ENCODE data around the gene SIGLEC12. TPM values are rescaled to one million over a fixed set of nuclear protein-coding genes. Genes with fewer than 3 reads are reported as not detected.

The SIGLEC12 gene
- total and polyA plus RNA-seq, 9 donors: 0.23 to 0.73 (median 0.25) TPM; not detected in 6

DNA sequence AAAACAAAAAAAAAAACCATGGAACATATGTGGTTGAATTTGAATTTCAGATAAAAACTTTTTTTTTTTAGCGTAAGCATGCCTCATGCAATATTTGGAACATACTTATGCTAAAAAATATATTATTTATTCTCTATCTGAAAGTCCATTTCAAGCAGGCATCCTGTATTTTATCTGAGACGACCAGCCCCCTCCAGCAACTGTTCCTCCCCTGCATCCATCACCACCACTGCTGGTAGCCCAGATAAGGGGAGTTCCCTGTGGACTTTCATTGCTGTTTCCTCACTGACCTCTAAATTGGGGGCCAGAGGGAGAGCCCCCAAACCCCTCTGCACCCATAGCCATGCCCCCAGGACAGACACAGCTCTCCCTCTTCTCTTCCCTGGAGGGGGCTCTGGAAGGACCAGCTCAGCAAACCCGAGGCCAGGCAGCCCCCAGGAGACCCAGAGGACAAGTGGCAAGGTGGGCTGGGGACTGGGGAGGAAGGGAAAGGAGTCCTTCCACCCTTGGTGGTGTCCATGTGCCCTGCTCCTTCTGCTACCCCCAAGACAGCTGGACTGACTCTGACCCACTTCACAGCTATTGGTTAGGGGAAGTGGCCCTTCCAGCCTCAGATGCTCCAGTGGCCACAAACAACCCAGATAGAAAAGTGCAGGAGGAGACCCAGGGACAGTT lies 6.6 kb upstream of the SIGLEC12 start:
- TF ChIP-seq POLR2A (IDR thresholded peaks at IDR 0.05) (no peak), EP300 (IDR thresholded peaks at IDR 0.05) (no peak)
- TF ChIP-seq, protein P1, sequence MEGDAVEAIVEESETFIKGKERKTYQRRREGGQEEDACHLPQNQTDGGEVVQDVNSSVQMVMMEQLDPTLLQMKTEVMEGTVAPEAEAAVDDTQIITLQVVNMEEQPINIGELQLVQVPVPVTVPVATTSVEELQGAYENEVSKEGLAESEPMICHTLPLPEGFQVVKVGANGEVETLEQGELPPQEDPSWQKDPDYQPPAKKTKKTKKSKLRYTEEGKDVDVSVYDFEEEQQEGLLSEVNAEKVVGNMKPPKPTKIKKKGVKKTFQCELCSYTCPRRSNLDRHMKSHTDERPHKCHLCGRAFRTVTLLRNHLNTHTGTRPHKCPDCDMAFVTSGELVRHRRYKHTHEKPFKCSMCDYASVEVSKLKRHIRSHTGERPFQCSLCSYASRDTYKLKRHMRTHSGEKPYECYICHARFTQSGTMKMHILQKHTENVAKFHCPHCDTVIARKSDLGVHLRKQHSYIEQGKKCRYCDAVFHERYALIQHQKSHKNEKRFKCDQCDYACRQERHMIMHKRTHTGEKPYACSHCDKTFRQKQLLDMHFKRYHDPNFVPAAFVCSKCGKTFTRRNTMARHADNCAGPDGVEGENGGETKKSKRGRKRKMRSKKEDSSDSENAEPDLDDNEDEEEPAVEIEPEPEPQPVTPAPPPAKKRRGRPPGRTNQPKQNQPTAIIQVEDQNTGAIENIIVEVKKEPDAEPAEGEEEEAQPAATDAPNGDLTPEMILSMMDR (IDR thresholded peaks at IDR 0.05): no peak
- 38 to 45% (median 38%) methylated on average over 3 of the region's 3 CpGs for WGBS, 3 donors
- Histone ChIP-seq H3K4me1 (ENCODE audit: insufficient read depth) (no peaks in the 10 kb centered on the region), H3K27ac (no peak overlapping the region), H3K4me3 (no peak overlapping the region), H3K9me3 (peaks cover 0 to 3% of the 10 kb centered on the region in 2 donors), H3K36me3 (no peaks in the 10 kb centered on the region), H3K27me3 (no peaks in the 10 kb centered on the region)
- intact Hi-C loops (cut with DNase I): no loop called here
- no peak for DNase-seq

DNA sequence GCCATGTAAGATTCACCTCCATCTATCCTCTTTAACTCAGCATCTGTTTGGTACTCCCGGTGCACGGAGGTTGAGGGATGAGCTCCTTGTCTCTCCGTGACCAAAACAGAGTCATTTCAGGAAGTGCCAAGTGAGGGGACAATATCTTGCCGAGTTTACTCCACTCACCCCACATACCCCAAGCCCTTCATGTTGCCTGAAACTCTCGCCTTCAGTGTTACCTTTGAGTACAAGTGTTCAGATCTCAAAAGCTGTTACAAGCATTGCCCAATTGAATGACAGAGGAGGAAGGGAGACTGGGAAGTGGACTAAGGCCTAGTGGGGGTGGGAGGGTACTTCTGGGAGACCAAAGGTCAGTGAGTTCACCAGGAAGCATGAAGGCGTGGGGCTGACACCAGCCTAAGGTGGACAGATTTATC lies 6.0 kb upstream of the SIGLEC12 start:
- Histone ChIP-seq H3K4me1 (ENCODE audit: insufficient read depth) (no peaks in the 10 kb centered on the region), H3K9me3 (peaks cover 0 to 3% of the 10 kb centered on the region in 2 donors), H3K27ac (no peak overlapping the region), H3K4me3 (no peak overlapping the region), H3K27me3 (no peaks in the 10 kb centered on the region), H3K36me3 (no peaks in the 10 kb centered on the region)
- DNase-seq: no peak
- intact Hi-C loops (cut with DNase I): no loop called here
- TF ChIP-seq POLR2A (IDR thresholded peaks at IDR 0.05) (no peak), EP300 (IDR thresholded peaks at IDR 0.05) (no peak)
- TF ChIP-seq, protein P1 (IDR thresholded peaks at IDR 0.05): no peak
- WGBS, 3 donors: 52 to 66% (median 64%) methylated on average over 6 of the region's 6 CpGs

DNA sequence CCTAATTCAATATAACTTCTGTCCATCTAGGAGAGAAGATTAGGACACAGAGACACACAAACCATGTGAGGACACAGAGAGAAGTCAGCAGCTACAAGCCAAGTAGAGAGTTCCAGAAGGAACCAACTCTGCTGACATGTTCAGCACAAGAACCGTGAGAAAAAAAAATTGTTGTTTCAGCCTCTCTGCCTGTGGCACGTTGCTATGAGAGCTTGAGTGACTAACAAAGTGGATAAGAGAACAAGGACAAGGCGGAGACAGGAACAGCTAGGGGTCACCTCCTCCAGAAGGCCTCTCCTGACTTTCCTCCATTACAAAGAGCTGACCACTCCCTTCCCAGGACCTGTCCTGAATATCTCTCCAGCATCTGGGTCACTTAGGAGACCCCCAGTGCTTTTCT lies 5.6 kb upstream of the SIGLEC12 start:
- no peaks in the 10 kb centered on the region for H3K27me3 ChIP-seq
- peaks cover 0 to 3% of the 10 kb centered on the region in 2 donors for H3K9me3 ChIP-seq
- no peak for DNase-seq
- 42 to 50% (median 50%) methylated on average over 3 of the region's 3 CpGs for WGBS, 3 donors
- H3K4me1 ChIP-seq (ENCODE audit: insufficient read depth): no peaks in the 10 kb centered on the region
- H3K27ac ChIP-seq: no peak overlapping the region
- H3K4me3 ChIP-seq: no peak overlapping the region
- TF ChIP-seq EP300 (IDR thresholded peaks at IDR 0.05): no peak
- TF ChIP-seq POLR2A (IDR thresholded peaks at IDR 0.05): no peak
- intact Hi-C loops (cut with DNase I): no loop called here
- H3K36me3 ChIP-seq: no peaks in the 10 kb centered on the region

DNA sequence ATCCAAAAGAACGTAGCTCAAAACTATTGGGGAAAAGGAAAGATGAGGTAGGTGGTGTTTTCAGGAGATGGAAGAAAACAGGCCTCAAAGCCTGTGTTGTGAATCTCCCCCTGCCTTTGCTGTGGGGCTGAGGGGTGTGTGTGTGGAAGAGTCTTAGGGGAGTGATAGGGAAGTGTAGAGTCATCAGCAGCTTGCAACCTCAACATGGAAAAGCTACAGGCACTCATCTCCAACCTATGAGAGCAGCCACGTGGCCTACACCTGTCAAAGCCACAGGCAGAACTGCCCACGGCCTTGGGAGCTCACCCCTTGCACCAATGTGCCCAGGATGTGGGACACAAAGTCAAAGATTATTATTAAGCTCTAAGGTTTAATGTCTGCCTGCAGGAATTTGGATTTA lies 4.3 kb upstream of the SIGLEC12 start:
- TF ChIP-seq, protein P1 (IDR thresholded peaks at IDR 0.05): no peak
- TF ChIP-seq EP300 (IDR thresholded peaks at IDR 0.05) (no peak), POLR2A (IDR thresholded peaks at IDR 0.05) (no peak)
- no peak overlapping the region for H3K27ac ChIP-seq
- WGBS, 3 donors: 23 to 41% (median 25%) methylated on average over 3 of the region's 3 CpGs
- H3K36me3 ChIP-seq: no peaks in the 10 kb centered on the region
- peaks cover 0 to 3% of the 10 kb centered on the region in 2 donors for H3K9me3 ChIP-seq
- H3K4me3 ChIP-seq: no peak overlapping the region
- DNase-seq: no peak
- intact Hi-C loops (cut with DNase I): no loop called here
- no peaks in the 10 kb centered on the region for H3K4me1 ChIP-seq (ENCODE audit: insufficient read depth)
- no peaks in the 10 kb centered on the region for H3K27me3 ChIP-seq

DNA sequence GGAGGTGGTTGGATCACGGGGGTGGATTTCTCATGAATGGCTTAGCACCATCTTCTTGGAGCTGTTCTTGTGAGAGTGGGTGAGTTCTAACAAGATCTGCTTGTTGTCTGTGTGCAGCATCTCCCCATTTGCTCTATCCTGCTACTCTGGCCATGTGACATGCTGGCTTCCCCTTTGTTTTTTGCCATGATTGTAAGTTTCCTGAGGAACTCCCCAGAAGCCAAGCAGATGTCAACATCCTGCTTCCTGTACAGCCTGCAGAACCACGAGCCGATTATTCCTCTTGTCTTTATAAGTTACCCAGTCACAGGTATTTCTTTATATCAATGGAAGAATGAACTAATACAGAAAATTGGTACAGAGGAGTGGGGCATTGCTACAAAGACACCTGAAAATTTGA lies 2.3 kb upstream of the SIGLEC12 start:
- no peaks in the 10 kb centered on the region for H3K36me3 ChIP-seq
- H3K27ac ChIP-seq: no peak overlapping the region
- H3K9me3 ChIP-seq: peaks cover 0 to 3% of the 10 kb centered on the region in 2 donors
- TF ChIP-seq POLR2A (IDR thresholded peaks at IDR 0.05) (no peak), EP300 (IDR thresholded peaks at IDR 0.05) (no peak)
- TF ChIP-seq, protein P1 (IDR thresholded peaks at IDR 0.05): no peak
- intact Hi-C loops (cut with DNase I): no loop called here
- no peaks in the 10 kb centered on the region for H3K27me3 ChIP-seq
- no peak for DNase-seq
- WGBS, 3 donors: 45 to 64% (median 49%) methylated on average over 3 of the region's 3 CpGs
- no peak overlapping the region for H3K4me3 ChIP-seq
- H3K4me1 ChIP-seq (ENCODE audit: insufficient read depth): no peaks in the 10 kb centered on the region
